Neural progenitor cell (in vitro differentiated cells): ENCODE data around the gene NTRK3. TPM values are rescaled to one million over a fixed set of nuclear protein-coding genes. Genes with fewer than 3 reads are reported as not detected.

Source experiments
- DNase-seq: peaks from one replicate; pipeline ENCODE4 v3.0.0-alpha.2; 2016; ENCODE audit warnings: low spot score
- H2AFZ ChIP-seq: fragments of 200-600 bp; sonication (generic); replicated peaks from 2 replicates; pipeline ENCODE4 v1.6.1; 2016; ENCODE audit warnings: antibody characterized with exemption
- H3F3A ChIP-seq: fragments of 200-600 bp; sonication (generic); 2 replicates; pipeline ENCODE4 v1.6.1; 2016; ENCODE audit warnings: antibody characterized with exemption, low read depth
- H3K27ac ChIP-seq: fragments of 200-600 bp; sonication (generic); 2 replicates; pipeline ENCODE4 v1.5.1; 2016; ENCODE audit warnings: mild to moderate bottlenecking
- H3K27me3 ChIP-seq: fragments of 200-600 bp; sonication (generic); 2 replicates; pipeline ENCODE4 v1.6.1; 2016; ENCODE audit warnings: mild to moderate bottlenecking, moderate library complexity
- H3K36me3 ChIP-seq: fragments of 200-600 bp; sonication (generic); 2 replicates; pipeline ENCODE4 v1.5.1; 2016
- H3K4me1 ChIP-seq: fragments of 200-600 bp; sonication (generic); 2 replicates; pipeline ENCODE4 v1.6.1; 2016; ENCODE audit warnings: mixed run types
- H3K4me2 ChIP-seq: fragments of 200-600 bp; sonication (generic); 2 replicates; pipeline ENCODE4 v1.6.1; 2016
- H3K4me3 ChIP-seq: fragments of 200-600 bp; sonication (generic); 2 replicates; pipeline ENCODE4 v1.5.1; 2016
- H3K79me2 ChIP-seq: fragments of 200-600 bp; sonication (generic); 2 replicates; pipeline ENCODE4 v1.6.1; 2016; ENCODE audit warnings: low read depth
- H3K9ac ChIP-seq: fragments of 200-600 bp; sonication (generic); 2 replicates; pipeline ENCODE4 v1.6.1; 2016
- H3K9me3 ChIP-seq: fragments of 200-600 bp; sonication (generic); 2 replicates; pipeline ENCODE4 v1.5.1; 2016; ENCODE audit warnings: low read depth
- H4K20me1 ChIP-seq: fragments of 200-600 bp; sonication (generic); 2 replicates; pipeline ENCODE4 v1.6.1; 2016; ENCODE audit warnings: low read depth
- H3K27ac Mint-ChIP-seq: 3 replicates; pipeline ENCODE4 v1.8.0; 2021; ENCODE audit warnings: mixed read lengths
- H3K27me3 Mint-ChIP-seq: 2 replicates; pipeline ENCODE4 v1.8.0; 2022; ENCODE audit warnings: low read depth, mild to moderate bottlenecking, inconsistent platforms, moderate library complexity, mixed read lengths; ENCODE audit not compliant: insufficient read depth
- H3K36me3 Mint-ChIP-seq: 3 replicates; pipeline ENCODE4 v1.8.0; 2021; ENCODE audit warnings: mixed read lengths
- H3K4me1 Mint-ChIP-seq: 3 replicates; pipeline ENCODE4 v1.8.0; 2021; ENCODE audit warnings: mixed read lengths
- H3K4me3 Mint-ChIP-seq: 3 replicates; pipeline ENCODE4 v1.8.0; 2021; ENCODE audit warnings: mild to moderate bottlenecking, moderate library complexity, mixed read lengths
- H3K9me3 Mint-ChIP-seq: 3 replicates; pipeline ENCODE4 v1.8.0; 2020; ENCODE audit warnings: mixed read lengths
- CTCF ChIP-seq: fragments of 200-600 bp; sonication (generic); IDR thresholded peaks from 2 replicates; pipeline ENCODE4 v1.5.1; 2017; ENCODE audit warnings: antibody characterized with exemption, mild to moderate bottlenecking
- EZH2 ChIP-seq: fragments of 200-600 bp; sonication (generic); IDR thresholded peaks from 2 replicates; pipeline ENCODE4 v1.6.1; 2017; ENCODE audit warnings: antibody characterized with exemption, mild to moderate bottlenecking, moderate library complexity
- EZH2phosphoT487 ChIP-seq: fragments of 200-600 bp; sonication (generic); IDR thresholded peaks from 2 replicates; pipeline ENCODE4 v1.6.1; 2017; ENCODE audit warnings: antibody characterized with exemption
- total RNA-seq: library from RNA; depleted of rRNA; stranded (reverse); fragments of >200 nt; gene quantifications from 2 replicates; pipeline ENCODE4 v1.2.3, GENCODE V29; 2015; ENCODE audit warnings: low replicate concordance

The NTRK3 gene
- total RNA-seq, 1 donor from 2014 or later: 2.0 TPM

GRCh38 chr15:88274553-88275460 is 18.3 kb upstream of the NTRK3 start:
- H3F3A ChIP-seq: no peaks in the 10 kb centered on the region
- no peaks in the 10 kb centered on the region for H3K9me3 ChIP-seq
- no peaks in the 10 kb centered on the region for H3K36me3 ChIP-seq
- Mint-ChIP-seq H3K4me1 (peaks cover 2% of the 10 kb centered on the region), H3K4me3 (no peak overlapping the region), H3K27me3 (peaks cover 13% of the 10 kb centered on the region), H3K36me3 (no peaks in the 10 kb centered on the region), H3K27ac (no peak overlapping the region), H3K9me3 (no peaks in the 10 kb centered on the region)
- no peak overlapping the region for H3K4me2 ChIP-seq
- H3K9ac ChIP-seq: no peak overlapping the region
- no peak overlapping the region for H2AFZ ChIP-seq
- DNase-seq: peak; percentile 81
- H3K27me3 ChIP-seq: peaks cover 26% of the 10 kb centered on the region
- no peak overlapping the region for H3K27ac ChIP-seq
- no peaks in the 10 kb centered on the region for H3K4me1 ChIP-seq
- TF ChIP-seq CTCF (peak; percentile 86), EZH2 (no peak)
- H4K20me1 ChIP-seq: no peaks in the 10 kb centered on the region
- no peaks in the 10 kb centered on the region for H3K79me2 ChIP-seq
- H3K4me3 ChIP-seq: no peak overlapping the region

- no peak overlapping the region for H3K4me2 ChIP-seq
- no peaks in the 10 kb centered on the region for H3F3A ChIP-seq
- Mint-ChIP-seq H3K9me3 (no peaks in the 10 kb centered on the region), H3K27me3 (peaks cover 10% of the 10 kb centered on the region), H3K4me1 (no peaks in the 10 kb centered on the region), H3K36me3 (no peaks in the 10 kb centered on the region), H3K4me3 (no peak overlapping the region), H3K27ac (no peak overlapping the region)
- H3K27me3 ChIP-seq: peaks cover 36% of the 10 kb centered on the region
- DNase-seq: no peak
- H3K9ac ChIP-seq: no peak overlapping the region
- no peaks in the 10 kb centered on the region for H4K20me1 ChIP-seq
- no peak overlapping the region for H2AFZ ChIP-seq
- TF ChIP-seq EZH2phosphoT487 (no peak), CTCF (no peak), EZH2 (no peak)
- H3K9me3 ChIP-seq: no peaks in the 10 kb centered on the region
- no peak overlapping the region for H3K4me3 ChIP-seq
- H3K36me3 ChIP-seq: no peaks in the 10 kb centered on the region
- no peak overlapping the region for H3K27ac ChIP-seq
- H3K79me2 ChIP-seq: no peaks in the 10 kb centered on the region
- H3K4me1 ChIP-seq: no peaks in the 10 kb centered on the region
Observed at GRCh38 chr15:88272421-88272820, 15.9 kb upstream of the NTRK3 start.

- Mint-ChIP-seq H3K36me3 (no peaks in the 10 kb centered on the region), H3K4me1 (no peaks in the 10 kb centered on the region), H3K27ac (no peak overlapping the region), H3K4me3 (no peak overlapping the region), H3K9me3 (no peaks in the 10 kb centered on the region), H3K27me3 (peaks cover 15% of the 10 kb centered on the region)
- no peak for TF ChIP-seq EZH2
- no peak for TF ChIP-seq EZH2phosphoT487
- TF ChIP-seq CTCF: no peak
- Histone ChIP-seq H3K4me1 (no peaks in the 10 kb centered on the region), H3F3A (no peaks in the 10 kb centered on the region), H3K27me3 (peaks cover 61% of the 10 kb centered on the region), H3K36me3 (no peaks in the 10 kb centered on the region), H3K9me3 (no peaks in the 10 kb centered on the region), H3K27ac (no peak overlapping the region), H3K4me2 (no peak overlapping the region), H4K20me1 (no peaks in the 10 kb centered on the region), H3K4me3 (no peak overlapping the region), H3K79me2 (no peaks in the 10 kb centered on the region), H3K9ac (no peak overlapping the region), H2AFZ (no peak overlapping the region)
- DNase-seq: no peak
Observed at GRCh38 chr15:88269356-88270062, 13.0 kb upstream of the NTRK3 start.
